Cardiac septum (tissue), 1 donor: ENCODE measurements around the gene RNU1-1. TPM values are rescaled to one million over a fixed set of nuclear protein-coding genes. Genes with fewer than 3 reads are reported as not detected.
"Not testable (repeated sequence)": the region's sequence is repeated elsewhere in the genome, so short reads cannot be mapped to it uniquely, and the experiment has no call there.

Source experiments
- DNase-seq: peaks from one replicate; pipeline ENCODE4 v3.0.0-alpha.2; 2020; ENCODE audit warnings: low spot score
- intact Hi-C: fragments of 100-400 bp; cut with DNase I; formaldehyde crosslinking; loops from one replicate; pipeline ENCODE4 v1.14.0; 2022
- total RNA-seq: library from RNA; stranded (reverse); fragmentation: NEBNext Ultra II Directional; extraction: Animal tissue kit (Norgen Biotek cat#: 25700); gene quantifications from one replicate; pipeline ENCODE4 v1.2.1, GENCODE V29; 2021
- donor health status: DM: no; HTN: no; CAD: no.

The RNU1-1 gene
- total RNA-seq, 1 donor from 2014 or later = 6,195 TPM

GRCh38 chr1:16498573-16499413 lies 15.3 kb downstream of the RNU1-1 start:
- intact Hi-C loops = loop anchor here (5.0 kb wide), 1 partner anchor 56 kb away; the partner anchor contains the start of gene NECAP2
- DNase-seq = peak; percentile 94

DNA sequence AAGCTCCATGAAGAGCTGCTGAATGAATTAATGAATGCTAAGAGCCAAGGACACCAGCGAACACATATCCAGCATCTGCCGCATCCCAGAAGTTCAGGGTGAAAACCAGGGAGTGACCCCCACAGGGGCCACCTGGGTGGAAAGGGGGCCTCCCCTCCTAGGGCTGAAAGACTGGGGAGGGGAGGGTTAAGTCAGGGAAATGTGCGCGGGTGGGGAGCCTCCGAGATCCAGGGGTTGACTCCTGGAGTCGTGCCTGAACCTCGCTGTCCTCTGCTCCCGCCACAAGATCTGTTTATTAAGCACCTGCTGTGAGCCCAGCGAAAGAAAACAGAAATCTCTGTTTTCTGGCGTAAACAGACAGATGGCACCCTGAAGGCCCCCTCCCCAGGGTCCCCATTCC lies 16.0 kb downstream of the RNU1-1 start:
- intact Hi-C loops = loop anchor here (5.0 kb wide), 1 partner anchor 56 kb away; the partner anchor contains the start of gene NECAP2
- not testable (repeated sequence) for DNase-seq

DNA sequence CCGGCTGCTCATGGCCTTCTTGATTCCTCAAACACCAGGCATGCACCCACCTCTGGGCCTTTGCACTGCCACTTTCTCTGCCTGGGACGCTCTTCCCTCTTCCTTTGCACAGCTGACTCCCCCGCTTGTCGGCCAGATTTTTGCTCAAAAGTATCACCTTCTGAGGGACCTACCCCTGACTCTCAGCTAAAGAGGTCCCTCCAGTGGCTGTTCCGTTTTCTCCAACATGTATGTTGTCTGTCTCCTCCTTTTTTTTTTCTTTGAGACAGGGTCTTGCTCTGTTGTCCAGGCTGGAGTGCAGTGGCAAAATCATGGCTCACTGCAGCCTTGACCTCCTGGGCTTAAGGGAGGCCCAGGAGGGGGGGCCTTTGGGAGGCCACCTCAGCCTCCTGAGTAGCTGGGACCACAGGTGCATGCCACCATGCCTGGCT lies 16.6 kb downstream of the RNU1-1 start:
- intact Hi-C loops = loop anchor here (5.0 kb wide), 1 partner anchor 55 kb away; the partner anchor contains the start of gene NECAP2
- not testable (repeated sequence) for DNase-seq

DNA sequence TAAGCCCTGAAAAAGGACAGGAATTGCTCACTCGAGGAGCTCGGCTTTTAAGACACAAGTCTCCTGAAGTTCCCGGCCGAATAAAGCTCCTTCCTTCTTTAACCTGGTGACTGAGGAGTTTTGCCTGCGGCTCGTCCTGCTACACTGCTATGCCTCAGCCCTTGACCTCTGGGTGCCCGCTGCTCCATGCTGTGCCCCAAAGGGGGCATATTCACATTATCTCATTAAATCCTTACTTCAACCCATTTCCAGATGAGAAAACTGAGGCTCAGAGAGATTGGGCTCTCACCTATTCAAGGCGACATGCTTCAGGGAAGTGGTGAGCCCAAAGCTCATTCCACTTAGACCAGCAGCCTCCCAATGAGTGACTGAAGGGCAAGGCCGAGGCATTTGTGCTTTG lies 20.4 kb downstream of the RNU1-1 start:
- DNase-seq, intact Hi-C loops: not testable (repeated sequence)

DNA sequence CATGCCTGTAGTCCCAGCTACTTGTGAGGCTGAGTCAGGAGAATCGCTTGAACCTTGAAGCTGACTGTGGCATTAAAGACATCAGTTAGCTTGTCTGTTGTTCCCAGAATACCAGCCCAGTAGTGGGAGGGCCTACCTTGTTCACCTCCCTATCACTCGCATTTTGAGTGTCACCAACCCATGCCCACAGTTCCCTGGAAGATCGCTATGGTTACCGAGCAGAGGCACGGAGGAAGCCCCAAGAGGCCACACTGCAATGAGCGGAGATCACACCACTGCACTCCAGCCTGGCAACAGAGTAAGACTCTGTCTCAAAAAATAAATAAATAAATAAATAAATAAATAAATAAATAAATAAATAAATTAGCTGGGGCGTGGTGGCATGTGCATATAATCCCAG lies 21.1 kb downstream of the RNU1-1 start:
- DNase-seq, intact Hi-C loops: not testable (repeated sequence)

DNA sequence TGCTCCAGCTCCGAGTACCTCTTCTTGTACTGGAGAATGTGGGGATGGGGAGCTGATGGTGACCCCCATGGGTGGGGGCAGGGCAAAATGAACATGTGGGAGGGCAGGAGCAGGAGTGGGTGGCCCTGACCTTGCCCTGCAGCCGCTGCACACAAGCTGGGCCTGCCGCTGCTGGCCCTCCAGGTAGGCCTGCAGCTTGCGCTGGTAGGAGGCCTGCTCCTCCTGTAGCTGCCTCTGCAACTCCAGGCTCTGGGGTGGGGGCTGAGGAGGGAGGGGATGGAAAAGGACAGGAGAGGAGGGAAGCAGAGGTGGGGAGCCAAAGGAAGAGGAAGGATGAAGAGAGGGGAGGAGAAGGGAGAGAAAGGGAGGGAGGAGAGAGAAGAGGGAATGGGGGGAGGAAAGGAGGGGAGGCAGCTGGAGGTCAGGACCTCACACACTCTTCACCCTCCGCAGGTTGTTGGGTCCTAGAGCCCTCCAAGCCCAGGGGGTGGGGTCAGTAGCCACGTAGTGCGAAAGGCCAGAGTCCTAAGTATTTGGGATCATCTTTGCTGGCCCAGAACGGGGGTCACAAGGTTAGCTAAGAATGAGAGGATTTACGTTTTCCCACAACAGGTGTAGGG lies 22.9 kb downstream of the RNU1-1 start:
- DNase-seq = no peak

DNA sequence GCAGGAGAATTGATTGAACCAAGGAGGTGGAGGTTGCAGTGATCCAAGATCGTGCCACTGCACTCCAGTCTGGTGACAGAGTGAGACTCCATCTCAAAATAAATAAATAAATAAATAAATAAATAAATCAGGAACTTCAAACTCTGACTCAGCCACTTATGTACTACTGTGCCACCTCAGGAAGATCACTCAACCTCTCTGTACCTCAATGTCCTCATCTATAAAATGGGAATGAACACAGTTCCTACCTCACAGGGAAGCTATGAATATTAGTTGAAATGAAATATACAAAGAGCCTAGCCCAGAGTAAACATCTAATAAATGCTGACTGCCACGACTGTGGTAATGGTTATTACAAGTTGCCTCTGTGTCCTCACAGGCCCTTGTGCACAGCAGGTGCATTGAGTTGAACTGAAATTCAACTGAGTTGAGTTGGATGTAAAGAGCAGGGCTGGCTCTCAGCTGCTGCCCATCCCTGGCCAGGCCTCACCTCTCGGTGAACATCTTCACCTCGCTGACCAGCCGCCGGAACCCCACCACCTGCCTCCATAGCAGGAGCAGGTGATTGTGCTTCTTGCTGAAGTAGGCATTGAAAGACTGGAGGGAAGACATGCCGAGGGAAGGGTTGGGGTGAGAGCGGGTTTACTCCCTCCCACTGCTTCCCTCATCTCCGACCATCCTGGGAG lies 24.7 kb downstream of the RNU1-1 start:
- DNase-seq, intact Hi-C loops: not testable (repeated sequence)

More for the DNA sequence above, 22.9 kb downstream of the RNU1-1 start:
- intact Hi-C loops = no loop called here

DNA sequence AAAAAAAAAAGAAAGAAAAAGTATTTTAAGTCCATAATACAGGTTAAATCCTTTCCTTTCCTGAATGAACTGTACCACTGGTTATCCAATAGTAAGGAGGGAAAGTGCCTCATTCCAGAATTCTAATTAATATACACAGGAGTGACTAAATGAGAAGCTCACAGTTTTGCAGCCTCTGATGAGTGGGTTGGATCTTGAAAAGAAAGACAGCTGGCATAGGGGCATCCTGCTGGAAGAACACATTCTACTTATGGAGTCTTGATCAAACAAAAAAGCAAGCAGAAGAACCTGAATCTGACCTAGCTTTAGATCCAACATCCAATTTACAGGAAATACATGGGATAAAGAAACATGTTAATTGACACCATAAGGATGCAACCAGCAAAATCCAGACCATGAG lies 27.1 kb downstream of the RNU1-1 start:
- intact Hi-C loops, DNase-seq: not testable (repeated sequence)

GRCh38 chr1:16486316-16486715 lies 27.8 kb downstream of the RNU1-1 start:
- not testable (repeated sequence) for DNase-seq

DNA sequence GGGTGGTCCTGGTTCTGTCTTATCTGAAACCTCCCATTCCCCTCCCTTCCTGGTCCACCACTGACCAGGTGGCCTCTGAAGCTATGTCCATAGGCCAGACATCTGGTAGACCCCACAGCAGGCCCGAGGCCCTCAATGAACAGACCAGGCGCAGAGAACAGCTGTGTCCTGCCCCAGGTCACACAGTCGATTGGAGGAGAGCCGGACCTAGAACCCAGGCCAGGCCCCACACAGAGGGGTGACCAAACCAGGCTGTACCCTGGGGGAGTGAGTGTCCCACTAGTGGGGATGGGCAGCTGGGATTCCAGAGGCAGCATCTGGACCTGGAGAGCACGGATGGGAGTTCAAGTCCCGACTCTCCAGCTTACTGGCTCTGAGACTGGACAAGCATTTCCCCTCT lies 29.2 kb downstream of the RNU1-1 start:
- intact Hi-C loops = no loop called here
- DNase-seq = no peak

More at GRCh38 chr1:16486316-16486715, 27.8 kb downstream of the RNU1-1 start:
- intact Hi-C loops = not testable (repeated sequence)

DNA sequence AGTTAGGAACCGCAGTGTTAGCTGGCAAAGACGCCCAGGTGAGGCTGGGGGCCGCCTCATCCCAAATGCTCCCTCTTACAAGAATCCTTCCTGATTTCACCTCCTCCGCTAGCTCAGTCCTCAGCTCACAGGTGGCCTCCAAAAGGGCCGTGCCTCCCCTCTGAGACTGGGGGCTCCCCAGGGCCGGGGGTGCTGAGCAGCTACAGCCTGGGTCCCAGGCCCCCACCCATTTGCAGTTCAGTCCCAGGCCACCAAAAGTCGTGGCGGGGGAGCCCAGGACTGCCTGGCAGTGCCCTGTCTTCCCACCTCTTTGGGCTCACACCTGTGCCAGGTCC lies 29.6 kb downstream of the RNU1-1 start:
- intact Hi-C loops = no loop called here
- DNase-seq = no peak

- intact Hi-C loops, DNase-seq: not testable (repeated sequence)
Observed at GRCh38 chr1:16483639-16484500, 30.2 kb downstream of the RNU1-1 start.

DNA sequence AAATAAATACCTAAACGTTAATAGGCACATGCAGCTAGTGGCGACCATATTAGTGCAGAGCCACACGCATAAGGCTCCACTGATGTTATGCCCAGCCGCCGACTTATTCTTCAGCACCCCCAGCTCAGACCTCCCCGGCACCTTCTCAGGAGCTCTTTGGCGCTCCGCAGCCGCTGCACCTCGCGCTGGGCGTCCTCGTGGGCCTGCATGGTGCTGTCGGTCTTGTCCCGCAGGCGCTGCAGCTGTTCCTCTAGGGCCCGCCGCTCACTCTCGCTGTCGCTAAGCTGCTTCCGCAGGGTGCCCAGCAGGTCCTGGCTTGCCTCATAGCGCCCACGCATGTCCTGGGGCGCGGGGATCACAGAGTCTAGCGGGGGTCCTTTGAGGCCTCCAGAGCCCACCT lies 30.9 kb downstream of the RNU1-1 start:
- intact Hi-C loops, DNase-seq: not testable (repeated sequence)

GRCh38 chr1:16478091-16478490 lies 36.0 kb downstream of the RNU1-1 start:
- DNase-seq = no peak
- intact Hi-C loops = no loop called here

- intact Hi-C loops, DNase-seq: not testable (repeated sequence)
Observed at GRCh38 chr1:16475771-16476770, 38.0 kb downstream of the RNU1-1 start.

GRCh38 chr1:16474891-16475290 lies 39.2 kb downstream of the RNU1-1 start:
- DNase-seq, intact Hi-C loops: not testable (repeated sequence)

- DNase-seq = no peak
- intact Hi-C loops = no loop called here
Observed at GRCh38 chr1:16474166-16474800, 39.8 kb downstream of the RNU1-1 start.
